Stomach (tissue), 4 donors: ENCODE results near the gene SSH2.

ENCODE experiments used
- CTCF ChIP-seq, 7 experiments: fragments of 450-650 bp in 4 of 7; fragments of 200-600 bp in 3 of 7; sonication (generic) in 3 of 7; IDR thresholded peaks; one replicate each; pipeline ENCODE4 v1.5.1; 2016 to 2019; ENCODE audit warnings: antibody characterized with exemption in 7 of 7, control low read depth in 2 of 7, mild to moderate bottlenecking in 1 of 7
- POLR2A ChIP-seq, 4 donors: fragments of 450-650 bp; IDR thresholded peaks; one replicate each; pipeline ENCODE4 v1.6.1; 2016; ENCODE audit warnings: antibody characterized with exemption in 4 of 4, control low read depth in 2 of 4, mild to moderate bottlenecking in 1 of 4, moderate library complexity in 1 of 4

GRCh38 chr17:29778956-29779811 is 150.8 kb downstream of the SSH2 start:
- no peak for TF ChIP-seq POLR2A (IDR thresholded peaks at IDR 0.05)
- peak in 5 of 7 experiments; percentile 62 to 78 (median 71) for TF ChIP-seq CTCF (IDR thresholded peaks at IDR 0.05)
